ENCODE data around the gene ICA1.

DNA sequence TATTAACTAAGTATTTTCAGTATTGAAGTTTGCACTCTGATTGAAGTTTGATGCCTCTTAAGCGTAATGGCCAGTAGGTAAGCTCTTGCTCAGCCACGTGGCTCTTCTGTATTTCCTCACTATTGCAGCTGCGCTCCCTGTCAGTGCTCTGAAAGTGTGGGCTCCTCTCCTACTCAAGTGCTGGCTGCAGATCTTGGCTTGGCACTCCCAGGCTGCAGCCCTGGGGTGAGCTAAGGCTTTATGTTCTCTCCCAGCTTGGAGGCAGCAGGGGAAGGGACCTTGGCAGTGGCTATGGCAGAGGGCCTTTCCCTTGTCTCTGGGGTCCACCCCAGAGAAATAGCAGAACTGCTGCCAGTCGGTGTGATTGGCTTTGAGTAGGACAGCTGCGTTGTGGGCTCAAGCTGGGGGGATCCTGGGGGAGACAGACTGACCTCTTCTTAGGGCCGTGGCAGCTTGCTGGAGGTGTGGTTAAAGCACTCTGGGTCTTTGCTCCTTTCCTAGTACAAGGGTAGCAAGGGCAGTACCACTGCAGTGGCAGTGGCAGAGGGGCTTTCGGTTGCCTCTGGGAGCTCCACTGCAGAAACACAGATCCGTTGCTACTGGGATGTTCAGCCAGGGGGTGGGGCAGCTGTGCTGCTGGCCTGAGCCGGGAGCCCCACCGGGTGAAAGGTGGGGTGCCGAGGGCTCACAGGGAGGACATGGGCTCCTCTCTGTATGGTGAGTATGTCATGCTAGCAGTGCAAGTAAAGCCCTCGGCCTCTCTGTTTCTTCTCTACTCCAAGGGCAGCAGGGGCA lies 192.9 kb downstream of the ICA1 start:
- no peak for TF ChIP-seq TAF1 (IDR thresholded peaks at IDR 0.05; ENCODE audit: borderline replicate concordance, low read depth, low read length)
- TF ChIP-seq POLR2AphosphoS5 (IDR thresholded peaks at IDR 0.05; ENCODE audit: low read depth, low read length) = no peak
- TF ChIP-seq POLR2A (IDR thresholded peaks at IDR 0.05; ENCODE audit: low read depth, low read length) = no peak

All from GM12892 (cell line).